ENCODE measurements around the gene DENR. TPM values are rescaled to one million over a fixed set of nuclear protein-coding genes. Genes with fewer than 3 reads are reported as not detected.

Gene DENR
- total RNA-seq, 4 donors from 2014 or later = 19.5 to 52.1 (median 29.9) TPM

- H3K4me3 ChIP-seq (replicated peaks in 1 of 3) = peak overlapping the region; percentile 41 to 85 (median 61)
- WGBS, 2 donors = 3 to 8% methylated on average over 5 of the region's 5 CpGs
- no peaks in the 10 kb centered on the region for H3K27me3 ChIP-seq
- TF ChIP-seq CTCF (IDR thresholded peaks at IDR 0.05) (no peak), POLR2A (IDR thresholded peaks at IDR 0.05) (no peak)
- intact Hi-C loops (cut with DNase I) = loop anchor here (2.0 kb wide), 1 partner anchor 114 kb away; no protein-coding TSS in a partner anchor
- H3K27ac ChIP-seq = peak overlapping the region in 2 of 3 donors; percentile 58 to 87
- peaks cover 17 to 22% of the 10 kb centered on the region in 2 donors for H3K36me3 ChIP-seq
- H3K9me3 ChIP-seq = no peaks in the 10 kb centered on the region
- no peak for DNase-seq
- H3K4me1 ChIP-seq = peaks cover 8 to 19% of the 10 kb centered on the region in 2 donors
These were observed 661 bp downstream of the DENR start for GRCh38 chr12:122753319-122753650.

- H3K36me3 ChIP-seq = peaks cover 24 to 25% of the 10 kb centered on the region in 2 donors
- no peak overlapping the region for H3K4me3 ChIP-seq (replicated peaks in 1 of 3)
- H3K27ac ChIP-seq = no peak overlapping the region
- intact Hi-C loops (cut with DNase I) = no loop called here
- no peaks in the 10 kb centered on the region for H3K9me3 ChIP-seq
- H3K27me3 ChIP-seq = no peaks in the 10 kb centered on the region
- peaks cover 8 to 19% of the 10 kb centered on the region in 2 donors for H3K4me1 ChIP-seq
- DNase-seq = no peak
- TF ChIP-seq POLR2A (IDR thresholded peaks at IDR 0.05) = no peak
- no peak for TF ChIP-seq CTCF (IDR thresholded peaks at IDR 0.05)
- 88% methylated on average over 1 of the region's 1 CpG for WGBS, 2 donors
These were observed 2.2 kb downstream of the DENR start for GRCh38 chr12:122754790-122755189.

GRCh38 chr12:122757568-122757967 is 4.9 kb downstream of the DENR start:
- Histone ChIP-seq H3K4me3 (replicated peaks in 1 of 3) (no peak overlapping the region), H3K9me3 (no peaks in the 10 kb centered on the region), H3K4me1 (peaks cover 8 to 9% of the 10 kb centered on the region in 2 donors), H3K27ac (no peak overlapping the region), H3K27me3 (no peaks in the 10 kb centered on the region), H3K36me3 (peaks cover 30 to 35% of the 10 kb centered on the region in 2 donors)
- 92 to 93% methylated on average over 1 of the region's 1 CpG for WGBS, 2 donors
- intact Hi-C loops (cut with DNase I) = no loop called here
- no peak for DNase-seq
- TF ChIP-seq CTCF (IDR thresholded peaks at IDR 0.05) = no peak
- no peak for TF ChIP-seq POLR2A (IDR thresholded peaks at IDR 0.05)

GRCh38 chr12:122785503-122785902 is 32.9 kb downstream of the DENR start:
- no peak for TF ChIP-seq POLR2A (IDR thresholded peaks at IDR 0.05)
- TF ChIP-seq CTCF (IDR thresholded peaks at IDR 0.05) = no peak
- Histone ChIP-seq H3K27ac (no peak overlapping the region), H3K4me1 (no peaks in the 10 kb centered on the region), H3K36me3 (no peaks in the 10 kb centered on the region), H3K4me3 (replicated peaks in 1 of 3) (no peak overlapping the region), H3K27me3 (no peaks in the 10 kb centered on the region), H3K9me3 (no peaks in the 10 kb centered on the region)
- 87 to 92% methylated on average over 7 of the region's 7 CpGs for WGBS, 2 donors
- DNase-seq = no peak
- intact Hi-C loops (cut with DNase I) = no loop called here

- Histone ChIP-seq H3K36me3 (no peaks in the 10 kb centered on the region), H3K4me1 (no peaks in the 10 kb centered on the region), H3K9me3 (no peaks in the 10 kb centered on the region), H3K27ac (no peak overlapping the region), H3K4me3 (replicated peaks in 1 of 3) (no peak overlapping the region), H3K27me3 (no peaks in the 10 kb centered on the region)
- 87 to 89% methylated on average over 4 of the region's 4 CpGs for WGBS, 2 donors
- TF ChIP-seq CTCF (IDR thresholded peaks at IDR 0.05) (no peak), POLR2A (IDR thresholded peaks at IDR 0.05) (no peak)
- no peak for DNase-seq
- intact Hi-C loops (cut with DNase I) = no loop called here
These were observed 35.8 kb downstream of the DENR start for GRCh38 chr12:122788387-122788786.
